B cell (primary cell): Measurements from ENCODE around the gene MBNL3. TPM values are rescaled to one million over a fixed set of nuclear protein-coding genes. Genes with fewer than 3 reads are reported as not detected.

ENCODE experiments used
- ATAC-seq: fragments of 200-7000 bp; cut with Tn5 transposase; one replicate; pipeline ENCODE4 v1.10.0; 2021; ENCODE audit warnings: low read depth, mild to moderate bottlenecking, moderate number of reproducible peaks, moderate library complexity
- CTCF ChIA-PET: fragments of 350-600 bp; sonication (Branson Sonifier 250); formaldehyde crosslinking; loops from one replicate; lab custom pipeline; 2021; ENCODE audit warnings: antibody characterized with exemption, inconsistent platforms; lab: Charles Lee
- POLR2A ChIA-PET: fragments of 350-600 bp; sonication (Branson Sonifier 250); formaldehyde crosslinking; loops from one replicate; lab custom pipeline; 2021; ENCODE audit warnings: antibody characterized with exemption; lab: Charles Lee
- DNase-seq: peaks from one replicate; pipeline ENCODE4 v3.0.0; 2013
- H2AFZ ChIP-seq: 2 replicates; pipeline ENCODE4 v1.6.1; 2012; ENCODE audit warnings: mild to moderate bottlenecking, low read depth, low read length; ENCODE audit not compliant: insufficient read depth, poor library complexity, severe bottlenecking
- H3K27ac ChIP-seq, 2 donors: 1 replicate in 1 of 2; 2 replicates in 1 of 2; pipeline ENCODE4 v1.5.1; 2012 to 2013; ENCODE audit warnings: low read length in 2 of 2, mild to moderate bottlenecking in 2 of 2, moderate library complexity in 1 of 2
- H3K27me3 ChIP-seq, 4 experiments: fragments of 200-600 bp in 1 of 4; sonication (generic) in 1 of 4; replicated peaks in 1 of 4; 1 replicate in 2 of 4; 2 replicates in 2 of 4; pipeline versions ENCODE4 v1.6.1 to v1.7.0; 2013 to 2016; ENCODE audit warnings: low read length in 3 of 4, mild to moderate bottlenecking in 2 of 4, mixed read lengths in 1 of 4, moderate library complexity in 1 of 4; ENCODE audit not compliant: insufficient read depth in 4 of 4, control insufficient read depth in 3 of 4; ENCODE audit errors: control extremely low read depth in 1 of 4
- H3K36me3 ChIP-seq, 2 experiments: replicated peaks in 1 of 2; 1 replicate in 1 of 2; 2 replicates in 1 of 2; pipeline versions ENCODE4 v1.6.1 to v1.7.1; 2013; ENCODE audit warnings: low read length in 1 of 2; ENCODE audit not compliant: insufficient read depth in 2 of 2, control insufficient read depth in 1 of 2; ENCODE audit errors: control extremely low read depth in 1 of 2, extremely low read depth in 1 of 2
- H3K4me1 ChIP-seq, 2 donors: fragments of 200-600 bp in 1 of 2; sonication (generic) in 1 of 2; 1 replicate in 1 of 2; 2 replicates in 1 of 2; pipeline versions ENCODE4 v1.5.1 to v1.6.1; 2013 to 2017; ENCODE audit warnings: low read length in 2 of 2; ENCODE audit not compliant: control insufficient read depth in 2 of 2, insufficient read depth in 2 of 2
- H3K4me2 ChIP-seq: replicated peaks from 2 replicates; pipeline ENCODE3; 2012; ENCODE audit warnings: mild to moderate bottlenecking, low read depth, low read length; ENCODE audit not compliant: poor library complexity, severe bottlenecking
- H3K4me3 ChIP-seq, 5 experiments: fragments of 200-600 bp in 1 of 5; sonication (generic) in 1 of 5; 1 replicate in 3 of 5; 2 replicates in 2 of 5; pipeline versions ENCODE4 v1.5.1 to v1.7.0; 2011 to 2016; ENCODE audit warnings: low read length in 4 of 5, mild to moderate bottlenecking in 4 of 5, low read depth in 2 of 5, control low read depth in 1 of 5, moderate library complexity in 1 of 5; ENCODE audit not compliant: insufficient read depth in 1 of 5; ENCODE audit errors: control extremely low read depth in 1 of 5, extremely low read depth in 1 of 5
- H3K79me2 ChIP-seq: fragments of 200-600 bp; sonication (generic); one replicate; pipeline ENCODE4 v1.6.0; 2016; ENCODE audit warnings: low read length; ENCODE audit not compliant: control insufficient read depth, insufficient read depth
- H3K9ac ChIP-seq: fragments of 200-600 bp; sonication (generic); 2 replicates; pipeline ENCODE4 v1.6.1; 2017; ENCODE audit warnings: mild to moderate bottlenecking, low read length, moderate library complexity
- H3K9me3 ChIP-seq, 3 donors: one replicate each; pipeline versions ENCODE4 v1.6.1 to v1.7.1; 2013; ENCODE audit warnings: low read length in 2 of 3; ENCODE audit not compliant: control insufficient read depth in 2 of 3, insufficient read depth in 1 of 3; ENCODE audit errors: control extremely low read depth in 1 of 3
- H4K20me1 ChIP-seq: 2 replicates; pipeline ENCODE4 v1.6.0; 2012; ENCODE audit warnings: mild to moderate bottlenecking, low read length; ENCODE audit not compliant: insufficient read depth, control insufficient read depth, poor library complexity, severe bottlenecking
- H3K27ac Mint-ChIP-seq: one replicate; pipeline ENCODE4 v1.8.0; 2021; ENCODE audit warnings: mixed read lengths
- H3K27me3 Mint-ChIP-seq: one replicate; pipeline ENCODE4 v1.8.0; 2021; ENCODE audit warnings: mixed read lengths
- H3K4me1 Mint-ChIP-seq: one replicate; pipeline ENCODE4 v1.8.0; 2021; ENCODE audit warnings: mixed read lengths
- H3K4me3 Mint-ChIP-seq: one replicate; pipeline ENCODE4 v1.8.0; 2021; ENCODE audit warnings: mixed read lengths
- H3K9me3 Mint-ChIP-seq: one replicate; pipeline ENCODE4 v1.8.0; 2022; ENCODE audit warnings: mixed read lengths; ENCODE audit not compliant: insufficient read depth
- EZH2 ChIP-seq: IDR thresholded peaks from 2 replicates; pipeline ENCODE4 v1.6.1; 2012; ENCODE audit warnings: borderline replicate concordance, low read depth, mild to moderate bottlenecking, moderate library complexity, low read length; ENCODE audit not compliant: insufficient read depth, poor library complexity, severe bottlenecking
- WGBS: methylation state at CpG from one replicate; pipeline ENCODE4 v1.1.5; 2013; ENCODE audit warnings: missing lambda C conversion rate; ENCODE audit not compliant: insufficient coverage; 5-methylcytosine and 5-hydroxymethylcytosine counted together
- intact Hi-C: fragments of 100-400 bp; cut with micrococcal nuclease; formaldehyde crosslinking; loops from one replicate; pipeline ENCODE4 v1.10.0; 2022
- polyA plus RNA-seq: library from polyadenylated mRNA; depleted of rRNA; stranded (reverse); fragments of >200 nt; gene quantifications from 2 replicates; pipeline ENCODE4 v1.2.3, GENCODE V29; 2012
- total RNA-seq, 2 donors: library from RNA; stranded (reverse); fragments of 120-200 nt in 1 of 2; gene quantifications; 1 replicate in 1 of 2; 2 replicates in 1 of 2; pipeline versions ENCODE4 v1.2.3 to v1.2.4, GENCODE V29; 2013 to 2022
- TF ChIP-seq, protein P1 (sequence below): fragments of 200-600 bp; IDR thresholded peaks from one replicate; pipeline ENCODE4 v1.8.0; 2022; ENCODE audit warnings: antibody characterized with exemption, mild to moderate bottlenecking

Gene MBNL3
- total and polyA plus RNA-seq, 2 donors (not counting 1 experiment from before 2014, with no cell fraction given), result 16.6 to 63.1 TPM

DNA sequence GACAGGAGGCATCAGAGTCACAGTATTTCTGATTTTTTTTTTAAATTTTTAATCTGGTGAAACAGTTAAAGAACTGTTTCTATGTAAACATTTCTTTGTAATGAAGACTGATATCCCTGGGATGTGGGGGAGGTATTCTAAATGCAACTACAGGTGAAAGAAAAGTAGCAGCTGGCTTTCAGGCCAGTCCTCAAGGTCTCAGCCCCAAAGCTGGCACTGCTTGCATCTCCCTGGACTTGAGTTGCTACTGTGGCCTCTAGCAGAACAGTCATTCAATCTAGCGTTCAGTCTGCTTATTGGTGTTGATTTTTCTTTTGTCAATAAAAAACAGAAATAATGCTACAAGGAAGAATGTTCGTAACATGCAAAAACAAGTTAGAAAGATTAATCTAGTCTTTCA is 4.9 kb downstream of the MBNL3 start:
- H3K9ac ChIP-seq, result no peak overlapping the region
- H2AFZ ChIP-seq, result no peak overlapping the region
- Mint-ChIP-seq H3K27ac (peak overlapping the region; percentile 85), H3K4me1 (peaks cover 76% of the 10 kb centered on the region), H3K4me3 (no peak overlapping the region), H3K9me3 (no peaks in the 10 kb centered on the region), H3K27me3 (no peaks in the 10 kb centered on the region)
- peaks cover 78 to 79% of the 10 kb centered on the region in 2 donors for H3K4me1 ChIP-seq
- intact Hi-C loops, result loop anchor here (10.0 kb wide), 1 partner anchor 49 kb away; no protein-coding TSS in a partner anchor
- H3K9me3 ChIP-seq, result no peaks in the 10 kb centered on the region
- no peaks in the 10 kb centered on the region for H3K27me3 ChIP-seq
- no peak overlapping the region for H3K4me2 ChIP-seq
- CTCF ChIA-PET, result interaction anchor here (0.6 kb wide), 1 partner anchor 429 kb away, joined by 3 read pairs; no protein-coding TSS in a partner anchor
- POLR2A ChIA-PET, result no interaction called here
- no peak for TF ChIP-seq EZH2
- TF ChIP-seq, protein P1, sequence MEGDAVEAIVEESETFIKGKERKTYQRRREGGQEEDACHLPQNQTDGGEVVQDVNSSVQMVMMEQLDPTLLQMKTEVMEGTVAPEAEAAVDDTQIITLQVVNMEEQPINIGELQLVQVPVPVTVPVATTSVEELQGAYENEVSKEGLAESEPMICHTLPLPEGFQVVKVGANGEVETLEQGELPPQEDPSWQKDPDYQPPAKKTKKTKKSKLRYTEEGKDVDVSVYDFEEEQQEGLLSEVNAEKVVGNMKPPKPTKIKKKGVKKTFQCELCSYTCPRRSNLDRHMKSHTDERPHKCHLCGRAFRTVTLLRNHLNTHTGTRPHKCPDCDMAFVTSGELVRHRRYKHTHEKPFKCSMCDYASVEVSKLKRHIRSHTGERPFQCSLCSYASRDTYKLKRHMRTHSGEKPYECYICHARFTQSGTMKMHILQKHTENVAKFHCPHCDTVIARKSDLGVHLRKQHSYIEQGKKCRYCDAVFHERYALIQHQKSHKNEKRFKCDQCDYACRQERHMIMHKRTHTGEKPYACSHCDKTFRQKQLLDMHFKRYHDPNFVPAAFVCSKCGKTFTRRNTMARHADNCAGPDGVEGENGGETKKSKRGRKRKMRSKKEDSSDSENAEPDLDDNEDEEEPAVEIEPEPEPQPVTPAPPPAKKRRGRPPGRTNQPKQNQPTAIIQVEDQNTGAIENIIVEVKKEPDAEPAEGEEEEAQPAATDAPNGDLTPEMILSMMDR, result no peak
- no peak for DNase-seq
- no peak for ATAC-seq
- peaks cover 59% of the 10 kb centered on the region for H3K79me2 ChIP-seq
- no peaks in the 10 kb centered on the region for H4K20me1 ChIP-seq
- H3K27ac ChIP-seq, result peak overlapping the region; percentile 51 to 87
- no peak overlapping the region for H3K4me3 ChIP-seq
- no CpG with 5 or more reads among the region's 2 CpGs for WGBS
- H3K36me3 ChIP-seq, result no peaks in the 10 kb centered on the region

DNA sequence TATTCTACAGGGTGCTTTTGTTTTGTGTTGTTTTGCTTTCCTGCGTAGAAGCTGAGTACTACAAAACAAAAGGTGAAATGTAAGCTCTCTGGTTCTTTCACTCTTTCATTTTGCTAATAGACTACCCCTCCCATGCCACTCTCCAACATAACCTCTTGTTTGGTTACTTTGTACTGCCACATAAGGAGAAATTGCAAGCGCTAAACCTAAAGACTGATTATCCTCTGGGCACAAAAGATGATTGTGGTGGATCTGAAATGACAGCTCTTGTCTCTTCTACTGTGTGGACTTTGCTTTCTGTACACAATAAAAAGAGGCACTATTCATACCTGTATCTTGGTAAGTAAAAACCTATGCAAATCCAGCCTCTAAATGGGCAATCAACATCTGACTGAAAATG is 5.3 kb downstream of the MBNL3 start:
- Mint-ChIP-seq H3K9me3 (no peaks in the 10 kb centered on the region), H3K4me1 (peaks cover 77% of the 10 kb centered on the region), H3K4me3 (peak overlapping the region; percentile 6), H3K27me3 (no peaks in the 10 kb centered on the region), H3K27ac (peak overlapping the region; percentile 84)
- Histone ChIP-seq H3K4me3 (no peak overlapping the region), H3K36me3 (no peaks in the 10 kb centered on the region), H3K4me1 (peaks cover 82 to 83% of the 10 kb centered on the region in 2 donors), H3K27me3 (no peaks in the 10 kb centered on the region), H4K20me1 (no peaks in the 10 kb centered on the region), H3K79me2 (peaks cover 63% of the 10 kb centered on the region), H2AFZ (no peak overlapping the region), H3K9ac (no peak overlapping the region), H3K27ac (peak overlapping the region in 1 of 2 donors; percentile 87), H3K9me3 (no peaks in the 10 kb centered on the region), H3K4me2 (no peak overlapping the region)
- intact Hi-C loops, result loop anchor here (10.0 kb wide), 1 partner anchor 49 kb away; no protein-coding TSS in a partner anchor
- ChIA-PET POLR2A (no interaction called here), CTCF (interaction anchor here (0.6 kb wide), 1 partner anchor 428 kb away, joined by 3 read pairs; no protein-coding TSS in a partner anchor)
- no CpG with 5 or more reads among the region's 2 CpGs for WGBS
- DNase-seq, result no peak
- ATAC-seq, result no peak
- TF ChIP-seq, protein P1, result no peak
- TF ChIP-seq EZH2, result no peak
